IPS-18c (cell line): ENCODE data around the gene NECTIN1.

ENCODE experiments used
- H3K4me3 ChIP-seq: 2 replicates; pipeline ENCODE4 v1.7.0; 2013; ENCODE audit warnings: low read depth, mild to moderate bottlenecking, low read length, moderate library complexity; ENCODE audit not compliant: insufficient read depth
- H3K9me3 ChIP-seq: one replicate; pipeline ENCODE4 v1.6.1; 2013; ENCODE audit warnings: mild to moderate bottlenecking, low read length, moderate library complexity; ENCODE audit not compliant: control insufficient read depth, insufficient read depth

The NECTIN1 gene

DNA sequence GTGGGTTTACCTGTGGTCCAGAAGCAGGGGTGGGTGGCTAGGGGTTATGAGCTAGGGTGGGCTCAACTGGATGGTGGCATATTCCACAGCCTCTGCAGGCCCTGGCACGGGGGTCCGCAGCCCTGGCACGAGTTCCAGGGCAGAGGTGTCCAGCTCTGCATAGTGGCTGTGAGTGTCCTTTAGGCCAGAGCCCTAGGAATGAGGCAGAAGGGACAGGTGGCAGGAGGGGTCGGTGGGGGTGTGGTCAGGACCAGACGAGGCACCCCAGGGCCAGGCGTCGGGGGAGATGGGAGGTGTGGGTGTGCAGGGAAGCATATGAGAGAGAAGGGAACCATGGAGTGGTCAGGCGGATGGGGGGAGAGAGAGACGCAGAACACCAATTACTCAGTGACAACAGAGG, 99.9 kb downstream of the NECTIN1 start:
- Histone ChIP-seq H3K9me3 (peaks cover 4% of the 10 kb centered on the region), H3K4me3 (no peak overlapping the region)

DNA sequence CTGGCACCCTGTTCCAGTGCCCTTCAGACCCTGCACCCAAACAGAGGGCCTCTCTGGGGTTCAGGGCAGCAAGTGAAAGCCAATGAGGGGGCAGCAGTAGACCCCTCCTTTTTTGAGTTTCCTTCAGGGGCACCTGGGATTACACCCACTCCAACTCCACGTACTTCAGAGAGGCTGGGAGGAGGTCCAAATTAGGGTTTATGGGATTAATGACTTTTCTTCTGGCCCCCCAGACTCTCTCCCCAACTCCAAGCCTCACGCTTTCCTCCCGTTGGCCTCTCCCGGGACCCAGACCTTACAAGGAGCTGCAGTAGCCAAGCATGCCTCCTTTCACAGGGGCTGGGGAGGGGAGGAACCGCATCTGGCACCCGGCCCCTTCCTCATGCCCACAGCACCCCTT, 101.7 kb downstream of the NECTIN1 start:
- no peak overlapping the region for H3K4me3 ChIP-seq
- H3K9me3 ChIP-seq, result peaks cover 4% of the 10 kb centered on the region

DNA sequence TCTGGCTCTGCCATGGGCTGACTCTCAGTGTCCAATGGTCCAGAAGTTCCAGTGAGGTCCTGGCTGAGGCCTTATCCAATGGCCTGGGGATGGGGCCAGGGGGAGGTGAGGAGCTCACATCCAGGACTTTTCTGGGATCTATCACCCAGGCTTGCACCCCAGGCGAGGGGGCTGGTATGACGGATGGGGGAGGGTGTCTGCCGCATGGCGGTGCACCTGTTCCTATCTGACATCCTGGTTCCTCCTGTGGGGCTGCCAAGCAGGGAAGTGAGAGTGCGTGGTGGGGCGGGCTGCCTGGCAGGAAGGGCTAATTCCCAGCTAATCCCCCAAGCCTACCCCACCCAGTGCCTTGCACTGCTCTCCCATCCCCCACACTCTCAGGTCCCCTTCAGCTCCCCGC, 102.1 kb downstream of the NECTIN1 start:
- H3K4me3 ChIP-seq, result no peak overlapping the region
- H3K9me3 ChIP-seq, result peaks cover 4% of the 10 kb centered on the region

DNA sequence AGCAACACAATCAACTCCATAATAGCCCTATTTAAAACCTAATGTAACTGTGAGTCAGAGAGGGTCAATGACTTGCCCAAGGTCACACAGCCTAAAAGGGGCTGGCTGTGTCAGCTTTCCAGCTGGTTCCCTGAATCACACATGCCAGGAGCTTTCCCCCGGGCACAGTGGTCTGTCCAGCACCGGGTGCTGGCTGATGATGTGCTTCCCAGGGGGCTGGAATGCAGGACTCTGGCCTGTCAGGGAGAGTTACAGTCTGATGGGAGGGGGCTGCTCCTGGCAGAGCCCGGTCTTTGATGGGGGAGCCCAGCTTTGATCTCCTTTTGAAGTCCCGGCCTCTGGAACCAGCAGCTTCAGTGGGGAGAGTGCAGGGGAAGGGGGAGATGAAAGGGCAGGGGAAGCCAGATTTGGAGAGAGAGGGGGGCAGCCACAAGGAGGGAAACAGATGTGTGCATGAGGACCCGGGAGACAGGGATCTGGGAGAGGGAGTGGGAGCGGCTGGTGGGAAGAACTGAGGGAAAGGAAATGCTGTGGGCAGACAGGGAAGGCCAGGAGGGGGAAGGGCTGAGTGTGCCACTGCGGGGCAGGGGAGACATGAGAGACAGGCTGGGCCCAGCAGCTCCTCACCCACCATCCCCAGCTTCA, 102.7 kb downstream of the NECTIN1 start:
- Histone ChIP-seq H3K9me3 (peaks cover 4% of the 10 kb centered on the region), H3K4me3 (no peak overlapping the region)

DNA sequence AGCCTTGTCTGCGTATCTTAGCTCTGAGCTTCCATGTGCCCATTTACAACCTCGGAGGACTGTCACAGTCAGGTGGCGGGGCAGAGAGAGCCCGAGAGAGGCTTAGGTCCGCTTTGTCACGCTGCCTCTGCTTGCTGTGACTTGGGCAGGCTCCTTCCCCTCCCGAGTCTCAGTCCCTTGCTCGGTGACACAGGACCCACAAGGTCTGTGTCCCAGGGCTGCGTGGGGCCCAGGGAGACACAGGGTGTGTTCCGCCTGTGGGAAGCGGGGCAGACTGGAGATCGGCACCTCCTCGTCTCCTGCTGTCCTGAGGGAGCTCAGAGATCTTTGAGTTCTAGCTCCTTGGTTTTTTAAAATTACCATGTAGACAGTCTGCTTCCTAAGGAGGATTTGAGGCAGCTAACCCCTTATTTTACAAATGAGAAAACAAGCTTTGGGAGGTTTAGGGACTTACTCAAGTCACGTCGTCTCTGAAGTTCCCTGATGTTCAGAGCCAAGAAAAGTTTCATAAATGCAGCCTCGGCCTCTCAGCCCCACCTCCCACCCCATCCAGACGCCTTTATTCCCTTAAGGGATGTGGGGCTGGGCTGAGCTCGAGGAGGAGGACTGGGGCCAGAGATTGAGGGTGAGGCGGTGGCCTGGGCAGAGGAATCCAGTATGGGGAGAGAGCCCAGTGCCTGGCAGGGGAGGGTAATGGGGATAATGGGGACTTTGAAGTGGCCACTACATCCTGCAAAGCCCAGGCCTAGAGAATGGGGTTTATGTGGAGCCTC, 103.6 kb downstream of the NECTIN1 start:
- Histone ChIP-seq H3K4me3 (no peak overlapping the region), H3K9me3 (peaks cover 4% of the 10 kb centered on the region)

DNA sequence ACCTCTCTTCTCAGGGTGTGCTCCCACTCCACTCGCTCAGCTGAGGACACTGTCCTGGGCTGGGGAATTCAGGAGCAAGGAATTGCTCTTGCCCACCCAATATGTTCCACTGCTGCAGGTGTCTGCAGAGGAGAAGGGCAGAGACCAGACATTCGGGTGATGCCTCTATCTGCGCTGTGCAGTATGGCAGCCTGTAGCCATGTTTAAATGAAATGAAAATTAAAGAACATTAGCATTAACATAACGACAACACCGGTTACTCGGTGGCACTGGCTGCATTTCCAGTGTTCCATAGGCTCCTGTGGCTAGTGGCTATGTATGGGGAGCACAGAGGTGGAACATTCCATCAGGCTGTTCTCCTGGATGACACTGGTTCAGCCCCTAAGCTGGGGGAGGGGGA, 104.4 kb downstream of the NECTIN1 start:
- no peak overlapping the region for H3K4me3 ChIP-seq

DNA sequence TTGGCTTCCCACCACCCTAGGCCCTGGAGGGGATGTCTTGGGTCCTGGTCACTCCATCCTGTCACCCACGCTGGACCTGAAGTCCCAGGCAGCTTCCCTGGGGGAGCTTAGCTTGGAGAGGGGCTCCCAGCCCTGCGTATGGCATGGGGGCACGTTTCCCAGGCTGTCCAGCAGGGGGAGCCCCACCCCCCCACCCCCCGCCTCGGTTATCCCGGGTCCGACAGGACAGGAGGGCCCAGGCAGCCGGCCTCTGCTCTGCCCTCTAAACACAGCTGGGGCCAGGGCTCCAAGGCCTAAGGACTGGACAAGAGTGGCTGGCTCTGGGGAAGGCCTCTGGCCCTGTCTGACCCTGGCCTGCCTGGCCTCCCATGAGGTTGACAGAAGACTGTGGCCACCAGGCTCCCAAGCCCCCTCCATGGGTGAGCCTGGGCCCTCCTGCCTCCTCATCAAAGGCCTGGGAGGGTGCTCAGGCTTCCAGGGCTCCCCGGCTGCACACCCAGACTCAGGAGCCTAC, 104.8 kb downstream of the NECTIN1 start:
- H3K4me3 ChIP-seq, result no peak overlapping the region
- peaks cover 4% of the 10 kb centered on the region for H3K9me3 ChIP-seq

More for the DNA sequence above, 104.4 kb downstream of the NECTIN1 start:
- peaks cover 4% of the 10 kb centered on the region for H3K9me3 ChIP-seq

DNA sequence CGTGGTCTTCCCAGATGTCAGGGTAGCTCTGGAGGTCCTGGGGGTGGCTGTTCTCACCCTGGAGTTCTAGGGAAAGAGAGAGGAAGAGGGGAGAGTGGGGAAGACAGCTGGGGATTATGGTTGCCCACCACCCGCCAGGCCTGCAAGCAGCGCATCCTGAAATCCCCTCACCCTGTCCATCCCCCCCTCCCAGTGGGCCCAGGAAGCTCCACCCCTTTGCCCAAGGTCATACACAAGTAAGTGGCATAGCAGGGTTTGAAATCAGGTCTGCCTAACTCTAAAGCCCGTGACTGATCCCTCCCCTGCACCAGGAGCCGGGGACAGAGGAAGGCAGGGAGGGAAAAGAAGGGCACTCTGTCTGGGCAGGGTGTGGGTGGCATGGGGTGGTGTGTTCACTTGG, 105.3 kb downstream of the NECTIN1 start:
- Histone ChIP-seq H3K9me3 (peaks cover 4% of the 10 kb centered on the region), H3K4me3 (no peak overlapping the region)

DNA sequence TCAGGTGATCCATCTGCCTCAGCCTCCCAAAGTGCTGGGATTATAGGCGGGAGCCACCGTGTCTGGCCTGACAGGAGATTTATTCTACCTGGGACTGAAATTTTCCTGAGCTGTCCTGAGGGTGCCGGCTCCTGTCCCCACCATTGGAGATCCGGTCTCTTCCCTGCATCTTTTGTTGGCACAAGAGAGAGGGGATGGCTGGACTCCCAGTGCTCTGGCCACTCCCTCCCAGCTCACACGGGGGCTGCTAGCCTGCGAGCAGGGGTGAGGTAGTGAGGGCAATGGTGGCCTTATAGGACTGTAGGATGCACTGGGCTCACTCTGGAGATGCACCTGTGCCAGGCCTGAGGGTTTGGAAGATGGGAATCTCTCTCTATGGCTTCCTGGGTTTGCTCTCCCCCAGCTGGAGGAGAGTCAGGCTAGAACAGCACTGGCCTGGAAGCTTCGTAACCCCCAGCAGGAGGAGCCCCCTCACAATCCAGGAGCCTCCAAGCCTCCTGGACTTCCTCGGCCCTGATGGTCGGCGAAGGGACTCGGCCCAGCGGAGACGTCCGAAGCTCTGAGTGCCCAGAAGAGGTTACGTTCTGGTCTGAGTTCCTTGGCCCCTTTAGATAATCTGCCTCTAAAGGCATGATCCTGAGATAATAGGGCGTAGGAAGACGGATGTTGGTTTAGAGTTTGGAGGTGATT, 106.4 kb downstream of the NECTIN1 start:
- Histone ChIP-seq H3K4me3 (no peak overlapping the region), H3K9me3 (peaks cover 4% of the 10 kb centered on the region)

DNA sequence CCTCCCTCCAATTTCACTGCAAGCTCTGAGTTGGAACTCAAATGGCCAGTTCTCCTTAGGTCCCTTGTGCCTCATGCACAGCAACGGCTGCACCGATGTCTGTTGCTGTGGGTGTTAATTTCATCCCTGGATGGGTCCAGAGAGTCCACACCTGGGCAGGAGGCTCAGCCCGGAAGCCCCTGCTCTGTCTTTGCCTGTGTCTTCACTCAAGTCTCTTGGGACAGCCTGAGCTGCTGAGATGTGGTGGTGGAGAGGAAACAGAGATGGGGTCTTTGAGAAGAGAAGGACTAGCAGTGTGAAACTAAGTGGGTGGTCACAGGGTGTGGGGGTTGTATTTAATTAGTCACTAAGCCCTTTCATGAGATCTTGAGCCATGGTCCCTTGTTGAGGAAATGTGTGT, 109.3 kb downstream of the NECTIN1 start:
- H3K9me3 ChIP-seq, result no peaks in the 10 kb centered on the region
- no peak overlapping the region for H3K4me3 ChIP-seq

DNA sequence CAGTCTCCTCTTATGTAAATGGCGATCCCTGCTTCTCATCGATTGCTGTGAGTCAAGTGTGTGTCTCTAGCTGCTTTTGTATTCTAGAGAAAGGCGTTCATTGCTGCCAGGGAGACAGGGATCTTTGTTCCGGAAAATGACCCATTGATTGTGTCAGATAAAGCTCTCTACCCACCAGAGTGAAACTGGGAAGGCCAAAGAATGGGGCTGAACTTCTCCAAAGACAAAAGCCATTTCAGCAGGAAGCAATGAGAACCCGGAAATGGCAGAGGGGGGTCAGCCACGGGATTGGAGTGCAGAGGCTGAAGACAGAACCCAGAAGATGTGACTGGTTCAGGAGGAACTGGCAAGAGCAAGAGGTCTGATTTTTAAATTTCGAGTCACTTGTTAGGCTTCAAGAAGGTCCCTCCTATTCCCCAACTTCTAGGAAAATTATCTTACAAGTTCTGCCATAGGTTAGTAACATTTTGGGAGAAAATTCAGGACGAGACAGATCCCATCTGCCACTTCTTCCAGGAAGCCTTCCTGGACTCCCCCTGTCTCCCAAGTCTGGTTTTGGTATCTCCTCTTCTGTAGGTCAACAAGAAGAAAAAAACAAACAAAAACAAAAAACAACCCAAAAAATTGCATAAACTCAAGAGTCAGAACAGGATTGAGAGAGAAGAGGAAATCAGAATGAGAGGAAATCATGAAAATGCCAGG, 110.6 kb downstream of the NECTIN1 start:
- no peak overlapping the region for H3K4me3 ChIP-seq

DNA sequence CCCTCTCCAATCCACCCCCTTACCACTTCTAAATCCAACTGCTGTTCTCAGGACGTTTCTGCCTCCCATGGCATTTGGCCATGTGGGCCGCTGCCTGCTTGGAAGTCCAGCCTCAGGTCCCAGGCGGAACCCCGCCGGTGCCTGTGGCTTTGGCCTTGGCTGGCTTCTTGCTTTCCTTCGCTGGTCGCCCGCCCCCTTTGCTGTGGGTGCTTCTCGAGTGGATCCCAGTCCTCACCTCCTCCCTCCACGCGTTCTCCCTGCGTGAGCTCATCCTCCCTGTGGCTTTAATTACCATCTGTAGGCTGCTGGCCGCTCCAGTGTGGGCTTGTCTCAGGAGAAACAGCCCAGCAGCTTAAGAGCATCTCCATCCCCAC, 111.7 kb downstream of the NECTIN1 start:
- H3K9me3 ChIP-seq, result no peaks in the 10 kb centered on the region
- no peak overlapping the region for H3K4me3 ChIP-seq

More for the DNA sequence above, 110.6 kb downstream of the NECTIN1 start:
- H3K9me3 ChIP-seq, result no peaks in the 10 kb centered on the region

DNA sequence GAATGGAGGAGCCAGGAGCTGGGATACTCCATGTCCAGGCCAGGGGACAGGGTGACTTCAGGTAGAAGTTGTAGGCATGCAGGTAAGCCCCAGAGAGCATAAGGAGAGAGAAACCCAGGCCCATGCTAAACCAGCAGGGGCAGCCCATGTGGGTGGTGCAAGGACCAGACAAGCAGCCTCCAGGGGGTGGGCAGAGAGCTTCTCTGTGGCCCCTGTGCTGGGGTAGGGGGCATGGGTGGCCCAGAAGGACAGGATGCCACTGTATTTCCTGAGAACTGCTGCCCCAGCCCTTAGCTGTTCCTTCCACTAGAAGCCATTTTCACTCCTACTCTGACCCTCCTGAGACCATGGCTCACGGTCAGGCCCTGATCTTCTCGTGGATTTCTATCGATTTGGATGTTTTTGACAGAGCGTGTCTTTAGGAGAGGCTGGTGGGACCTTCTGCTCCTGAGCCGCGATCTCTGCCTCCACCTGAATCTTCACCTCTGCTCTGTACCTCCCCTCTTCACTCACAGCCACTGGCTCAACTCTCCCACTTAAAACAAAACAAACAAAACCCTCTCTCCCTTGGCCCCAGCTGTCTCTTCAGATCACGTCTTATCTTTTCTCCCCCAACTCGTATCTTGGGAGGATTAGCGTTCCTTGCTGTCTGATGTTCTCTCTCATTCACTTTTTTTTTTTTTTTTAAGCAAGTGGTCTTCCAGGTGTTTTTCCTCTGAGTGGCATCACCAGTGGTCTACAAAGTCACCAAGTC, 112.2 kb downstream of the NECTIN1 start:
- H3K4me3 ChIP-seq, result no peak overlapping the region

DNA sequence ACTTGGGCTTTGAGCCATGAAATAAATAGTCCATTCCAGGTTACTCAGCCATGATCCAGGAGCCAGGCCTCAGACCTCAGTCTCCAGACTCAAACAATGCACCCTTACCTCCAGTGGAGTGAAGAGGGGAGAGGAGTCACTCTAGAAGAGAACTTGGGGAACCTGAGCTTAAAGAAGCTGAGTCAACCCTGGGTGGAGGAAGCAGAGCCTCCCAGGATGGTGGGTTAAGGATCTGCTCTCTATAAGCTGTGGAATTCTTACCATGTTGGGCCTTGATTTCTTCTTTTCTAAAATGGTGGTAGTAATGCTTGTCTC, 113.2 kb downstream of the NECTIN1 start:
- no peaks in the 10 kb centered on the region for H3K9me3 ChIP-seq
- no peak overlapping the region for H3K4me3 ChIP-seq

More for the DNA sequence above, 112.2 kb downstream of the NECTIN1 start:
- no peaks in the 10 kb centered on the region for H3K9me3 ChIP-seq

DNA sequence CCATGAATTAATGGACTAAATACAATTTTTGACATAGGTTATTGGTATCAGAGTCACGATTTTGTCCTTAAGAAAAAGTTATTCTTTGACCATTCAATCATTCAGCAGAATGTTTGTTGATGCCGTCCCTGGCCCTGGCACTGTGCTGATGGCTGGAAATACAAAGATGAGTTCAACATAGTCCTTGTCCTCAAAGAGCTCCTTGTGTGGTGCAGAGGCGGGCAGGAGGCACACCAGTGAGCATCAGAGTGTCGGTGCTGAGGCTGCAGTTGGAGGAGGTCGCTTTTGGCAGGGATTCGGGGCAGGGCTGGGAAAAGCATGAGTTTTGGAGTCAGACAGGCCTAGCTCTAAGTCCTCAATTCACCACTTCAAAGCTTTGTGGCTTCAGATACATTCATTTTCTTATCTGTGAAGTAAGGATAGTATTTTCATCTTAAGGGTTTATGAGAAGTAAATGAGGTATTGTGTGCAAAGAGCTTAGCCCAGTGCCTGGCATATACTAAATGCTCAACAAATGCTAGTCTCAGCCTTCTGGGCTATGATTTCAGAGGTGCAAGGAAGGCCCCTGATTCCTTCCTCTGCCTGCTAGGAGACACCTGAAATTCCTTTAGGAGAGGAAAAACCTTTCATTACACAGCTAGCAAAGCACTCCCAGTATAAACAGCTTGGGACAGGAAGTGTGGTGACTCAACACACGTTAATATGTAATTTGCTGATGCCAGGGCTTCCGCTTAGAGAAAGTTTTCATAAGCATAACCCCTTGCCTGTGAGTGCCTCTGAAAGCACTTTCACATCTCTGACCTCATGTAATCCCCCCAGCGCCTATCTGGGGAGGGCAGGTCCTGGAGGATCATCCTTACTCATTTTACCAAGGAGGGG, 113.8 kb downstream of the NECTIN1 start:
- Histone ChIP-seq H3K9me3 (no peaks in the 10 kb centered on the region), H3K4me3 (no peak overlapping the region)
